ENCODE results near the gene ATP2A3.
A peak's percentile ranks its signal among the peaks of the same experiment; 100 is the strongest.

Gene ATP2A3

DNA sequence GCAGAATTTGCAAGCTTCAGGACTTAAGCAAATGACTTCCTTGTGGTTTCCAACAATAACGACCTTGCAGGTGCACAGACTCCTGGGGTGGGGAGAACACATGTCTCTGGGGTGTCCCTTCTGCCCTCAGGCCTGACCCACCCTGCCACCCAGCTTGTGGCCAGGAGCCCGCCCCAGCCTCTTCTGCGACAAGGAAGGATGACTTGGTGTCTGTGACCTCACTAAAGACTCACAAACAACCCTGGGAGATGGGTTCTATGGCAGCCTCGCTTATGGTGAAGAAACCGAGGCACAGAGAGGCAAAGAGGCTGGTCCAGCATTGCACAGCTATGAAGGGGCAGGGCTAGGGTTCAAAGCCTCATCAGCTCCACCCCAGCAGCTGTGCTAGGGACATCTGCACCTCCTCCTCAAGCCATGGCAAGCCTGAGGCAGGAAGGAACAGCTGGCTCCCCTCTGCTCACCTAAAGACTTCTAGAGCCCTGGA is 2.6 kb downstream of the ATP2A3 start:
- Histone ChIP-seq H4K12ac (ENCODE audit: low read depth, low read length) (no peak overlapping the region), H4K91ac (ENCODE audit: low read depth, low read length) (no peak overlapping the region), H2BK12ac (ENCODE audit: low read length) (no peak overlapping the region), H3K79me1 (ENCODE audit: low read length) (no peaks in the 10 kb centered on the region), H3K4ac (ENCODE audit: low read depth, low read length) (no peak overlapping the region), H3K4me3 (ENCODE audit: low read depth, low read length) (no peak overlapping the region), H3K23ac (ENCODE audit: low read length) (no peak overlapping the region), H3K18ac (ENCODE audit: low read length) (no peak overlapping the region), H2BK5ac (ENCODE audit: low read depth, low read length, poor library complexity) (no peak overlapping the region), H2BK120ac (ENCODE audit: insufficient read depth, low read length, poor library complexity) (no peak overlapping the region), H3K4me2 (ENCODE audit: low read length) (no peak overlapping the region), H3K9ac (ENCODE audit: low read length) (no peak overlapping the region), H3K27me3 (ENCODE audit: insufficient read depth, low read length) (peaks cover 33% of the 10 kb centered on the region), H2AK5ac (ENCODE audit: low read length) (no peak overlapping the region), H3K14ac (ENCODE audit: low read length) (no peak overlapping the region), H3K79me2 (ENCODE audit: control insufficient read depth, insufficient read depth, low read length, poor library complexity) (no peaks in the 10 kb centered on the region), H3K9me3 (ENCODE audit: insufficient read depth, low read depth, low read length) (peaks cover 5% of the 10 kb centered on the region), H4K8ac (ENCODE audit: low read depth, low read length) (no peak overlapping the region), H2AFZ (ENCODE audit: insufficient read depth, low read length, poor library complexity) (no peak overlapping the region), H3K4me1 (ENCODE audit: control insufficient read depth in 1 of 2, insufficient read depth in 2 of 2, low read length in 2 of 2) (peaks cover 6 to 7% of the 10 kb centered on the region in 2 experiments), H3K36me3 (ENCODE audit: control insufficient read depth in 1 of 2, insufficient read depth in 2 of 2, low read length in 2 of 2) (no peaks in the 10 kb centered on the region), H3K27ac (ENCODE audit: low read depth, low read length) (no peak overlapping the region)
- no CpG with 5 or more reads among the region's 5 CpGs for WGBS (ENCODE audit: extremely low coverage, insufficient coverage, insufficient read length)
- DNase-seq: no peak

DNA sequence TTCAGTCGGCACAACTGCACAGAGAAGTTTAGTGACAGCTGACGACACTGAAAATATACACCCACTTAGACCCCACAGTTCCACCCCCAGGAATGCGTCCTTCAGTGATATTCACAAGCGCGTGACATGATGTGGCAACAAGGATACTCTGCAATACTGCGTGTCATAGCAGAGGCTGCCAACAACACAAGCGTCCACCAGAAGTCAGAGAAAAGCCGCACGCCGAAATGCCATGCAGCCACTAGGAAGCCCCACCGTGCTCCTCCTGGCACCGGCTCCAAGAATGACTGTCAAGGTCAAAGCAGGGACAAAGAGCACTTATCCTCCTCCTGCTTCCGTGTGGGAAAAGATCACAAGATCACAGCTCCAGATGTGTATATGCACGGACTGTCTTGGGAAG is 3.5 kb downstream of the ATP2A3 start:
- DNase-seq: peak; percentile 23 to 27
- Histone ChIP-seq H3K4me1 (ENCODE audit: control insufficient read depth in 1 of 2, insufficient read depth in 2 of 2, low read length in 2 of 2) (peaks cover 6 to 7% of the 10 kb centered on the region in 2 experiments), H3K36me3 (ENCODE audit: control insufficient read depth in 1 of 2, insufficient read depth in 2 of 2, low read length in 2 of 2) (no peaks in the 10 kb centered on the region), H3K79me2 (ENCODE audit: control insufficient read depth, insufficient read depth, low read length, poor library complexity) (no peaks in the 10 kb centered on the region), H3K27me3 (ENCODE audit: insufficient read depth, low read length) (peaks cover 33% of the 10 kb centered on the region), H2BK5ac (ENCODE audit: low read depth, low read length, poor library complexity) (no peak overlapping the region), H3K9ac (ENCODE audit: low read length) (no peak overlapping the region), H2BK12ac (ENCODE audit: low read length) (no peak overlapping the region), H2AFZ (ENCODE audit: insufficient read depth, low read length, poor library complexity) (no peak overlapping the region), H3K14ac (ENCODE audit: low read length) (no peak overlapping the region), H3K4ac (ENCODE audit: low read depth, low read length) (no peak overlapping the region), H4K12ac (ENCODE audit: low read depth, low read length) (no peak overlapping the region), H2BK120ac (ENCODE audit: insufficient read depth, low read length, poor library complexity) (no peak overlapping the region), H3K9me3 (ENCODE audit: insufficient read depth, low read depth, low read length) (peaks cover 5% of the 10 kb centered on the region), H4K91ac (ENCODE audit: low read depth, low read length) (no peak overlapping the region), H3K4me3 (ENCODE audit: low read depth, low read length) (no peak overlapping the region), H3K79me1 (ENCODE audit: low read length) (no peaks in the 10 kb centered on the region), H2AK5ac (ENCODE audit: low read length) (no peak overlapping the region), H3K23ac (ENCODE audit: low read length) (no peak overlapping the region), H3K4me2 (ENCODE audit: low read length) (no peak overlapping the region), H3K18ac (ENCODE audit: low read length) (no peak overlapping the region), H4K8ac (ENCODE audit: low read depth, low read length) (no peak overlapping the region), H3K27ac (ENCODE audit: low read depth, low read length) (no peak overlapping the region)
- WGBS (ENCODE audit: extremely low coverage, insufficient coverage, insufficient read length): no CpG with 5 or more reads among the region's 14 CpGs

DNA sequence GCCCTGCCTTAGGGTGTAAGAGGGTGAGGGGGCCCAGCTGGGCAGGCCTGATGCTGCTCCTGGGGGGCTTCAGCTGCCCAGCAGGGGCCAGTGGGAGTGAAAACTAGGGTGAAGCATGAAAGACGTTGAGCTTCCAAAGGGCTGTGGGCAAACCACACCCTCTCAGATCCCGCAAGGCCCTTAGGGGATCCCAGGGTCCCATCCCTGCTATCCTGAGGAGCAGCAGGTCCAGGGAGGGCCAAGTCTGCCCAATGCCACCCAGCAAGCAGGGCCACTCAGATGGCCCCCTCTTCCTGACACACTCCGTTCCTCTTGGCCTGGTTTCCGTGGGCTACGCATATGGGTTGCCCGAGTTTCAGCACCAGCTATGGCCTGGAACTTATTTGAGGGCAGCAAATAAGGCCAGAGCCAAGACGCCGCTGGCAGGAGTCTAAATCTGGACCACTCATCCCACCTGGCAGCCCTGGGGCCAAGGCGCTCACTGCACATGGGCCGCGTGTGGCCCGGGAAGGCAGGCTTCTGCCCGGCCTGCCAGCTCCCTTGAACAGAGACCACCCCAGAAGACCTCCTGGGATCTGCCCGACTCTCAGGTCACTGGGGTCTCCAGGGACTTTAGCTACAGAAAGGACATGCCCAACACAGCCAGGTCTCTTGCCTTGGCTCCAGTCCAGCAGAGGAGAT is 4.2 kb downstream of the ATP2A3 start:
- Histone ChIP-seq H3K18ac (ENCODE audit: low read length) (no peak overlapping the region), H3K4ac (ENCODE audit: low read depth, low read length) (no peak overlapping the region), H2BK5ac (ENCODE audit: low read depth, low read length, poor library complexity) (no peak overlapping the region), H3K36me3 (ENCODE audit: control insufficient read depth in 1 of 2, insufficient read depth in 2 of 2, low read length in 2 of 2) (no peaks in the 10 kb centered on the region), H2AFZ (ENCODE audit: insufficient read depth, low read length, poor library complexity) (no peak overlapping the region), H3K79me1 (ENCODE audit: low read length) (no peaks in the 10 kb centered on the region), H2AK5ac (ENCODE audit: low read length) (no peak overlapping the region), H3K79me2 (ENCODE audit: control insufficient read depth, insufficient read depth, low read length, poor library complexity) (no peaks in the 10 kb centered on the region), H3K27ac (ENCODE audit: low read depth, low read length) (no peak overlapping the region), H4K91ac (ENCODE audit: low read depth, low read length) (no peak overlapping the region), H2BK120ac (ENCODE audit: insufficient read depth, low read length, poor library complexity) (no peak overlapping the region), H3K23ac (ENCODE audit: low read length) (no peak overlapping the region), H3K4me3 (ENCODE audit: low read depth, low read length) (no peak overlapping the region), H3K4me1 (ENCODE audit: control insufficient read depth in 1 of 2, insufficient read depth in 2 of 2, low read length in 2 of 2) (peaks cover 1 to 3% of the 10 kb centered on the region in 2 experiments), H4K8ac (ENCODE audit: low read depth, low read length) (no peak overlapping the region), H3K4me2 (ENCODE audit: low read length) (no peak overlapping the region), H3K14ac (ENCODE audit: low read length) (no peak overlapping the region), H2BK12ac (ENCODE audit: low read length) (no peak overlapping the region), H3K9ac (ENCODE audit: low read length) (no peak overlapping the region), H3K9me3 (ENCODE audit: insufficient read depth, low read depth, low read length) (peaks cover 2% of the 10 kb centered on the region), H4K12ac (ENCODE audit: low read depth, low read length) (no peak overlapping the region), H3K27me3 (ENCODE audit: insufficient read depth, low read length) (peaks cover 28% of the 10 kb centered on the region)
- no CpG with 5 or more reads among the region's 14 CpGs for WGBS (ENCODE audit: extremely low coverage, insufficient coverage, insufficient read length)
- no peak for DNase-seq

DNA sequence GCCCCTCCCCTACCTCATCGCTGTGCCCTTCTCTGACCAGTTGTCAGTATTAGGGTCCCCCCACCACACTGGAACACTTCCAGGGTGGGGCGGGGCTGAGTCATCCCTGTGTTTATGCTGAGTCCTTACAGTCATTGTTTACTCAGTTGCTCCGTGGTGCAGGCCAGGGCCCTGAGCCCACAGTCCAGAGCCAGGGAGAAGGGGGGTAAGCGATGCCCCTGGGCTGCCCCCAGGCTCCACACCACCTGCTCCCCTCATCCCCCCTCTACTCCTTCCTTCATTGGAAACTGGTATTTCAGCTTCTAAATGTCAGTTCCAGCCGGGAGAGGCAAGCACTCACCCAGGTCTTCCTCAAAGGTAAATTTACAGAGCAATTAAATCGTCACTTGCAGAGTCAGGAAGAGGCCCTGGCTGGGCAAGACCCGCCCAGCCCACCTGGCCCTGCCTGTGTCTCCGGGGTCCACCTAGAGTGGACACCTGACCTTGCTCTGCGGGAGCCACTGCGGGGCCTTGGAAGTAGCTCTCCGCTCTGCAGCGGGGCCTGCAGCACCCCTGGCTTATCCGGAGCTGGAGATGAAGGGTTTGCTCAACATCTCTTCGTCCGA is 4.8 kb downstream of the ATP2A3 start:
- H2BK120ac ChIP-seq (ENCODE audit: insufficient read depth, low read length, poor library complexity): no peak overlapping the region

More for the DNA sequence above, 4.8 kb downstream of the ATP2A3 start:
- no peak overlapping the region for H2AK5ac ChIP-seq (ENCODE audit: low read length)
- no peak overlapping the region for H3K23ac ChIP-seq (ENCODE audit: low read length)
- DNase-seq: no peak
- no peaks in the 10 kb centered on the region for H3K79me2 ChIP-seq (ENCODE audit: control insufficient read depth, insufficient read depth, low read length, poor library complexity)
- H3K27me3 ChIP-seq (ENCODE audit: insufficient read depth, low read length): peaks cover 22% of the 10 kb centered on the region
- H2BK5ac ChIP-seq (ENCODE audit: low read depth, low read length, poor library complexity): no peak overlapping the region
- no peak overlapping the region for H4K8ac ChIP-seq (ENCODE audit: low read depth, low read length)
- no peak overlapping the region for H3K14ac ChIP-seq (ENCODE audit: low read length)
- no peak overlapping the region for H4K91ac ChIP-seq (ENCODE audit: low read depth, low read length)
- no peak overlapping the region for H3K4me3 ChIP-seq (ENCODE audit: low read depth, low read length)
- no peak overlapping the region for H3K18ac ChIP-seq (ENCODE audit: low read length)
- peaks cover 2% of the 10 kb centered on the region for H3K9me3 ChIP-seq (ENCODE audit: insufficient read depth, low read depth, low read length)
- no peak overlapping the region for H3K4ac ChIP-seq (ENCODE audit: low read depth, low read length)
- H3K4me2 ChIP-seq (ENCODE audit: low read length): no peak overlapping the region
- H4K12ac ChIP-seq (ENCODE audit: low read depth, low read length): no peak overlapping the region
- H3K36me3 ChIP-seq (ENCODE audit: control insufficient read depth in 1 of 2, insufficient read depth in 2 of 2, low read length in 2 of 2): no peaks in the 10 kb centered on the region
- H2AFZ ChIP-seq (ENCODE audit: insufficient read depth, low read length, poor library complexity): no peak overlapping the region
- H2BK12ac ChIP-seq (ENCODE audit: low read length): no peak overlapping the region
- no peak overlapping the region for H3K9ac ChIP-seq (ENCODE audit: low read length)
- H3K27ac ChIP-seq (ENCODE audit: low read depth, low read length): no peak overlapping the region
- no CpG with 5 or more reads among the region's 15 CpGs for WGBS (ENCODE audit: extremely low coverage, insufficient coverage, insufficient read length)
- H3K79me1 ChIP-seq (ENCODE audit: low read length): no peaks in the 10 kb centered on the region
- H3K4me1 ChIP-seq (ENCODE audit: control insufficient read depth in 1 of 2, insufficient read depth in 2 of 2, low read length in 2 of 2): peaks cover 0 to 3% of the 10 kb centered on the region in 2 experiments

Measured in trophoblast cell (in vitro differentiated cells and primary cell).